GM21381 (cell line): ENCODE data around the gene CHRNA4.
"Not testable (repeated sequence)": the region's sequence is repeated elsewhere in the genome, so short reads cannot be mapped to it uniquely, and the experiment has no call there.

ENCODE experiments used
- ATAC-seq: cut with Tn5 transposase; IDR thresholded peaks from one replicate; pipeline ENCODE4 v1.9.1; 2021; ENCODE audit warnings: mild to moderate bottlenecking, moderate library complexity; ENCODE audit not compliant: unreplicated experiment

The CHRNA4 gene

DNA sequence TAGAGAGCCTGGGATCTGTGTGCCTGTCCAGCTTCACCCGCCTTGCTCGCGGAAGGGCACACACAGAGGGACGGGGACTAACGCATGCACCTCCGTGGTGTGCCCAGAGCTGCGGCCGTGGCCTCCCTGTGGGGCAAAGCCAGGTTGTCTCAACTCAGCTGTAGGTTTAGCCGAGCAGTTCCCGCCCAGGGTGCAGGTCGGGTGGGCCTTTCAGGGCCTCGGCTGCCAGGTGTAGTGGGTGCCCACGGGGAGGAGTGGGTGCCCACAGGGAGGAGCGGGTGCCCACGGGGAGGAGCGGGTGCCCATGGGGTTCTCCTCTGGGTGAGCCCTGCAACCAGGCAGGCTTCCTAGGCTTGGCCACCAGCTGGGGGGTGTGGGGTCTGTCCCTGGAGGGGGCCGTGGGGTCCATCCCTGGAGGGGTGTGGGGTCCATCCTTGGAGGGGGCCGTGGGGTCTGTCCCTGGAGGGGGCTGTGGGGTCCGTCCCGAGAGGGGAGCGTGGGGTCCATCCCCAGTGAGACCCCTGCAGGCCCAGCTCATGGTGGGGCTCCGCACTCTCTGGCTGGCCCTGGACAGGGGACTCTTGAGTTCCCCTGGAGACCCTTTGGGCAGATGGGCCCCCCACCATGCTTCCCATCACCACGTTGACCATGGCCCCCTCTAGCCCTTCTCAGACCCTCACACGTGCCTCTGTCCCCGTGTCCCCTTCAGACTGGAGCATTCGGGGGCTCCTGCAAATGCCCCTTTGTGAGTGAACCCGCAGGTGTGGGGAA lies 37.8 kb upstream of the CHRNA4 start:
- ATAC-seq: no peak

DNA sequence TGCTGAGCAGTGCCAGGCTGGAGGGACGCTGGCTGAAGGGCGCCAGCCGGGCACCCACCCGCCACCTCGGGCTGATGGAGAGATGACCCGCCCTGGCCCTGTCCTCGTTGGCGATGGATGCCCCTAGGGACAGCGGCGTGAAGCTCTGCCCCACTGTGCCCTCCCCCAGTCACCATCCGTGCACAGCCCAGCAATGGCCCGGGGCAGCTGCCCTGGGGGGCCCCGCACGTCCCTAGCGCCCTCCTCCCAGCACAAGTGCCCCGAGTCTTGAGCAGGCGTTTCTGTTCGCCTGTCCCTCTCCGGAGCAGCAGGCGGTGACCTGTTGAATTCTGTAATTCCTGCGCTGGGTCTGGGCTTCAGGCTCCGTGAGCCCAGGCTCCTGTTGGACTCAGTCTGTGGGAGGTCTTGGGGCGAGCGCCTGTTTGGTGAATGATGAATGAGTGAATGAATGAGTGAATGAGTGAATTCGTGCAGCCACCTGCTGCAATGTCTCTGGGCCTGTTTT lies 36.8 kb upstream of the CHRNA4 start:
- ATAC-seq: no peak

DNA sequence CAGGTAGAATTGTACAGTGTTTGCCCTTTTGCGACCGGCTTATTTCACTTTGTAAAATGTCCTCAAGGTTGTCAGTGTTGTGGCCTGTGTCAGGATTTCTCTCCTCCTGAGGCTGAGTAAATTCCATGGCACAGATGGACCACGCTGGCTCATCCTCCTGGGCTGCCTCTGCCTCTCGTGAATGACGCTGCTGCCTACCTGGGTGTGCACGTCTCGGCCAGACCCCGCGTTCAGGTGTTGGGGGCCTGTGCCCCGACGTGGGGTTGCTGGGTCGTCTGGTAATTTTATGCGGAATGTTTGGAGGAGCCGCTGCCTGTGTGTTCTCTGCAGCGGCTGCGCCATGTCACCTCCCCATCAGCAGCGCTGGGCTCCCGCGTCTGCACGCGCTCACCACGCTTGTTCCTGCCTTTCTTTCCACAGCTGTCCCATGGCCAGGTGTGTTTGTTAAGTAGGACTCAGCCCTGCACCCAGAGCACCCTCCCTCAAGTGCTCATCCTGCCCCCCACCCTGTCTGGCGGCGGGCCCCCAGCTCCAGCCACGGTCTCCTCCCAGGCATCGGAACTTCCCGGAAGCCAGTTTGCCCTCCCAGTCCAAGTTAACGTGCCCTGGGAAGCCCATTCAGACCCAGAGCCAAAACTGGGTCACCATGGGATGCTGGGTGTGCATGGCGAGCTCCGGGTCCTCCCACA lies 36.1 kb upstream of the CHRNA4 start:
- no peak for ATAC-seq

DNA sequence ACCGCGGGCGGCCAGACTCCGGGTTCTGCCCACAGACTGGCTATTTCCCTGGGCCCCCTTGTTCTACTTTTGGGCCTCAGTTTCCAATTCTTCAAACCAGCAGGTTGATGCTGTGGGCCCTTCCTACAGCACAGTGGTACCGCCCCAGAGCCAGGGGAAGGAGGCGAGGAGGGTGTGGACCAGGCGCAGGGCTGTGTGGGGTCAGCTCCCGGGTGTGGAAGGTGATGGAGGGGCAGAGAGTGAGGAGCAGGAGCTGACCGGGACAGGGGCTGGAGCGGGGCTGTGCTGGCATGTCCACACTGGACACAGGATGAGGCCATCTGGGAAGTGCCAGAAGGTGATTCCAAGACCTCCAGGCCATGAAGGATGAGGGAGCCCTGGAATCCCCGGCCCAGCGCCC lies 35.2 kb upstream of the CHRNA4 start:
- no peak for ATAC-seq

DNA sequence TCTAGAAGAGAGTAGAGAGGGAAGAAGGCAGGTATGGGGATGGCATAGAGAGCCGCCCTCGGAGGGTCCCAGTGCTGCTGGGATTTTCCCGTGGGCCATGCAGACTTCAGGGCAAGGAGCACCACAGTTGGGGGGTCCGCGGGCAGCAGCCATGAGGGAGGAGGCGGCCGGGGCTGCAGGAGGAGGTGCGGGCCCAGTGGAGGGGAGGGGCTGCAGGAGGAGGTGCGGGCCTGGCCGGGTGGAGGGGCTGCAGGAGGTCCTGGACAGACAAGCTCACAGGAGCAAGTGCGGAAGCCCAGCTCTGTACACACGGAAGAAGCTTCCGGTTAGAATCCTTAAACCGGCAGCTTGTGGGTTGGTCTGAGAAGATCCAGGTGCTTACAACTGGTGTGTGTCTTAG lies 34.6 kb upstream of the CHRNA4 start:
- no peak for ATAC-seq

DNA sequence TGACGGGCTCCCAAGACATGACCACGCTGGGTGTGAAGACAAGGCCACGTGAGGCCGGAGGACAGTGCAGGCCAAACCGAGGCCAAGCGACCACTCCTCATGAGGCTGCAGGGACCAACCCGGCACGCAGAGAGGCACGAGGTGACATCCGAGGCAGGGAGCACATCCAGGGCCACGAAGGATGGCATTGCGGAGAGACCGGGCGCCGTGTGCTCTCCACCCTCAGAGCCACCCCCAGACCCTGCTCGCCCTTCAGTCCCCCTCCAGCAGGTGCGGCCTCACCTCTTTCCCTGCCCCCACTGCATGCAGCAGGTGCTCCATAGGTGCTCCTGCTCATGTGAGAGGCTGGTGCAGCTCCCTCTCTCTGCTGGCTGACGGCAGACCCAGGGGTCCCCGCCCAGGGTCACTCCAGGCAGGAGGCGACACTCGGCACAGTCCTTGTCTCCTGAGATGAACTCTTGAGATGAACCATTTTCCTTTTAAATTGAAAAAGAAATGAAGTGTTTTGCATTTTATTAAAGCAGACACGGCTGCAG lies 33.8 kb upstream of the CHRNA4 start:
- ATAC-seq: no peak

DNA sequence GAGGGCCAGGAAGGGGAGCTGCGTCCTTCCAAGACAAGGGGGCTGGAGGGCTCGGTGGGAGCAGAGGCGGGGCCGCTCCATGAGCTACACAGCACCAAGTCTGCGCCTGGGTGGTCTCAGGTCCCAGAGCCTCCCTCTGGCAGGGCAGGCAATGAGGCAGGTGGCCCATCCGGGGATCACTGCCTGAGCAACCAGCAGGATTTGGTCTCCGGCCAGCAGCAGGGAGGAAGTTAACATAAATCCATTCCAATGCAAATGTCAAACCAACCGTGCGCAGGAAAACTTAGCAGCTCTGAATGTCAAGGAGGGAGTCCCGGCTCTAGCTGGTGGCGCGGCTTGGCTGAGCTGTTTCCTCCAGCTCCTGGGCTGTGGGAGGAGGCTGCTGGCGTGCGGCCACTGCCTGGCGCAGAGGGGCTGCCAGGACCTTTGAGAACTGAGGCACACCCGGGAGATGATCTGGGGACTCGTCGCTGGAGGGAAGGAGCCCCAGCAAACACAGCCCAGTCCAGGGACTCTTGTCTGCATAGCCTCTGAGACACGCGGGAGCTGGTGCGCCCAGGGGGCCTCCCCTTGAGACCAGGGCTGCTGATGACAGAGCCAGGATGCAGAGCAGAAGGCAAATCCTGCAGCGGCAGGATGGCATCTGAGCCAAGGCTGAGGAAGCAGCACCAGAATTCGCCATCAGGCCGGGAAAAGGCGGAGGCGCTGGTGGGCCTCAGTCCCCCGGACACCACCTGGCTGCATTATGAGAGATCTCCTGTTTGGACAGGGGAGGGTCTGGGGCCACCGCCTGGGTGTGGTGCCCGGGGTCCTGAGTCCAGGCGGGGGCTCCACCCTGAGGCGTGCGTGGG lies 33.1 kb upstream of the CHRNA4 start:
- ATAC-seq: no peak

DNA sequence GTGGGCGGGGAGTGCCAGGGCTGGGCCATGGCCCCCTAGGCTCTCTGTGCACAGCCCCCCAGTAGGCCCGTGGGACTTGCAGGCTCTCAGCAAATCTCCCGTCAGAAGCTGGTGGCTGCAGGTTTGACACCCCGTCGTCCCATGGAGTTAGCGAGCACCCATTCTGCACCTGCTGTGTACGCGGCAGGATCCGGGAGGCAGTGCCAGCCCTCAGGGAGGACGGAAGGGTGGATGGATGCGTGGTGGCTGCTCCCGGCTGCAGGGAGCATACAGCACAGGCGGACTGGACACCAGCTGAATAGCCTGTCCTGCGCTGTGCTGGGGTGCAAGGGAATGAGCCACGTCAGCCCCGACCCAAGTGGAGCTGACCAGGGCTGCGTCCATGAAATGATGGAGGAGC lies 32.4 kb upstream of the CHRNA4 start:
- ATAC-seq: no peak

DNA sequence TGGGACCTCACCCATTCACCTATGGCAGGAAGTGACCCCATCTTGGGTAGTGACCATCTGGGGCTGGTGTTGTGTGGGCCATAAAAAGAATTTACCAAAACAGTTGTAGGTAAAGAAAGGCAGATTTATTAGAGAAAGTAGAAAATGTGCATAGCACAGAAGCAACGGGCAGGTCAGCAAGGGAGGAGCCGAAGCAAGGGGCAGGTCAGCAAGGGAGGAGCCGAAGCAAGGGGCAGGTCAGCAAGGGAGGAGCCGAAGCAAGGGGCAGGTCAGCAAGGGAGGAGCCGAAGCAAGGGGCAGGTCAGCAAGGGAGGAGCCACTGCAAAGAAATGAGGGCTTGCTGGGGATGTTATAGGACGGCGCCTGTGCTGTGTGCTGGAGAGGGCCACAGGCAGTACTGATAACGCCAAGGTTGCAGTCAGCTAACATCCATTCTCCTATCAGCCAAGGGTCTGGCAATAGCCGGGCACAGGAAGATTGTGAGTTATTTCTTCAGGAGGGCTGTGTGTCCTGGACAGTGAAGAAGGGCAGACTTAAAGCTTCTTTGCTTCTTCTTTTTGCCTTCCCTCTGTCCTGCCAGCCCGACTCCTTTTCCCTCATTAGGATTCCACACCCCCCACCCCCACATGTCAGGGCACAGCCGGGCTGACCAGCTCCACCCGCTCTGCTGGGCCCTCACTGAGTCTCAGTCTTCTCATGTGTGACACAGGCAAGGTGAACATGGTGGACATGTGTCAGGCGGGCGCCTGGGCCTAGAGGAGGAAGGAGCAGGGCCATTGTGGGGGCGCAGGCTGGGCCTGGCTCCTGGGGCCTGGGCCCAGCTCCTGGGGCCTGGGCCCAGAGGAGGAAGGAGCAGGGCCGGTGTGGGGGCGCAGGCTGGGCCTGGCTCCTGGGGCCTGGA lies 31.6 kb upstream of the CHRNA4 start:
- ATAC-seq: no peak

DNA sequence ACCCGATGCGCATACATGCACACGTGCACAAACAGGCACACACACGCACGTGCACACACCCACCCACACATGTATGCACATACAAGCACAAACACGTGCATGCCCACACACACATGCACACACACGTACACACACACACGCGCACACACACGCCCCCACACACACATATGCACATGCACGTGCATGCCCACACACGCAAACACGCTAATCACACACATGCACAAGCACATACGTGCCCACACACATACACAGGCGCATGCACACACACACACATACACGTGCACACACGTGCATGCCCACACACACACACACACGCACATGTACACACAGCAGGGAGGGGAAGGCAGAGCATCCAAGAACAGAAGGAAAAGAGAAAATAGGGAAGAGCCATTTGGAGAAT lies 26.8 kb upstream of the CHRNA4 start:
- ATAC-seq: no peak

DNA sequence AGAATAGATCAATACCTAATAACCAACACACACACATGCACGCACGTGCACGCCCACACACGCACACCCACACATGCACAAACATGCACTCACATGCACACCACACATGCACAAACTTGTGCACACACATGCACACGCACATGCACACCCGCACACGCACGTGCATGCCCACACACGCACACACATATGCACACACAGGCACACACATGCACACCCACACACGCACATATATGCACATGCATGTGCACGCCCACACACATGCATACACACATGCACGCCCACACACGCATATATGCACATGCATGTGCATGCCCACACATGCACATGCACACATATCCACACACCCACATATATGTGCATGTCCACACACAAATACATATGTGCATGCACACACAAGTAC lies 26.2 kb upstream of the CHRNA4 start:
- no peak for ATAC-seq

DNA sequence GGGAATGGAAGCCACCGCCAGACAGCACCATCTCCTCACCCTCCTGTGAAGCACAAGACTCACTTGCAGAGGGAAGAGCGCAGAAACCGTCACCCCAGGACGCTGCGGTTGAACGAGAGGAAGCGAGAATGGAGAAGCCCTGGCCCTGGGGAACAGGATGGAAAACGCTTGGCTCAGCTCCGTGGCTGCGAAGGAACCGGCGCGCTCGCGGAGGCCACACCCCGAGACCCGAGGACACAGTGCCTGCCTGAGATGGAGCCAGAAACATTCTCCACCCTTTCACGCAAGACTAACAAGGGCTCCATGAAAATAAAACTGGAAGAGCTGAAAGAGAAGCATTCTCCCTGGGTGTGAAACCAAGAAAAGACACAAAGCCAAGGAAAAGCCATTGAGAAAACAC lies 25.3 kb upstream of the CHRNA4 start:
- no peak for ATAC-seq

DNA sequence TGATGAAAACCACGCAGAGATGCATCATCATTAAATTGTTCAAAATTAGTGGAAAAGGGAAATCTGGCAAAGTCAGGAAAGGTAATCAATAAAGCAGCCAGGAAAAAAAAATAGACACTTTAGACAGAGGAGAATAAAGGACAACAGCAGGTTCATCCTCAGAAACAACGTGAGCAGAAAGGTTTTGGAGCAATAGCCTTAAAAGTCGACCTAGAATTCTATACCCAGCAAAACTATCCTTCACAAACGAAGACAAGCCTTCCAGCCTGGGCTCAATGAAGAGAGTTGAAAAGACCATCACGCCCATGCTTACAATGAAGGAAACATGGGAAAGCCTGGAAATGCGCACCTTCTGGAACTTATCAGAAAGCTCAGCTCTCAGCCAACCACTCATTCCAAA lies 24.7 kb upstream of the CHRNA4 start:
- ATAC-seq: no peak

DNA sequence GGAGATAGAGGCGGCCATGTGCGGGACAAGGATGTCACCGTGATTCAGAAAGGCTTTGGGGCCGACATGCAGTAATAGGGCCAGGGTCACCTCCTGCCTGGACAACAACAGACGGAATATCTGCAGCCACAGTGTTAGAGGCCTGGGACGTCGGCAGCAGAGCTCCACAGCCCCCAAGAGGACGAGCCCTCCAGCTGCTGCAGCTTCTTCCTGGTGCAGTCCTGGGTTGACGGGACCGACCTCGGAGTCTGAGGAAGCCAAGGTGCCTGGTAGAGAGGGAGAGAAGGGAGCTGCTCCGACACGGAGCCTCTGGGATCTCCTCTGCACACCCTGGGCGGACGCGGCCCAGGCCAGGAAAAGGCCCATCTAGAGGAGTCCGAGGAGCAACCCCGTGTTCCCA lies 23.2 kb upstream of the CHRNA4 start:
- ATAC-seq: no peak

DNA sequence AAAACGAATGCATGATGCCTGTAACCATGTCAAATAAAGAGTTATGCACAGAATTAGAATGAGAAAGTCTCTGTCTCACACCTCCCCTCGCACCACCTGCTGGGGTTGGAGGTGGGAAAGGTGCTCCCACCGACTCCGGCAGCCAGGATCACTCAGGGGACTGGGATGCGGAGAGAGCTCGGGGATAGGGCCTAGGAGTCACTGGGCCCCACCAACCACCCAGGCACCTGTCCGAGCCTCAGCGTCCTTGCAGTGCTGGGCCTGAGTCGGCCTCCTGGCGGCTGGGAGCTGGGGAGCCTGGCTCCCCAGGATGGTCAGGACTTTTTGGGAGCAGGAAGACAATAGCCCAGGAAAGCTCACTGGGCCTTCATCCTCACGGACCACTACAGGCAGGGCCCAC lies 22.4 kb upstream of the CHRNA4 start:
- ATAC-seq: no peak

DNA sequence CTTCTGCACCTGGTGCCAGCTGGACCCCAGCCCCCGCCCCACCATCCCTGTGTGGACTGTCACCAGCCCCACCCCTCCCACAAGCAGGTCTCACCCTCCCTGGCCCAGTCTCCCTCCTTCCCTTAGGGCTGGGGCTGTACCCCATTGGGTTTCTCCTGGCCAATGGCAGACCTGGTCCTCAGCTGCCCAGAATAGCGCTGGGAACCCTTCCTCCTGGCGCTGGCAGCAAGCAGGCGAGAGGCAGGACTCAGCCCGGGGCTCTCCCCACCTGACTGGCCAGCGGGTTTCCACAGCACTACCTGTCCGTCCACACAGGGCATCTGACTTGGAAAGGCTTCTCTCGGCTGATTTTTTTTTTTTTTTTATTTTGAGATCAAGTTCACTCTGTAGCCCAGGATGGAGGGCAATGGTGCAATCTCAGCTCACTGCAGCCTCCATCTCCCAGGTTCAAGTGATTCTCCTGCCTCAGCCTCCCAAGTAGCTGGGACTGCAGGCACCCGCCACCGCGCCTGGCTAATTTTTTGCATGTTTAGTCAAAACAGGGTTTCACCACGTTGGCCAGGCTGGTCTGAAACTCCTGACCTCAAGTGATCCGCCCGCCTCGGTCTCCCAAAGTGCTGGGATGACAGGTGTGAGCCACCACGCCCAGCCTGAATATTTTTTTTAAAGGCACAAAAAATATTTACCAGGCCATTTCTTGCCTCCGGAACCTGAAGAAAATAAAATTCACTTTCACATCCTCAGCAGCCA lies 21.6 kb upstream of the CHRNA4 start:
- no peak for ATAC-seq

DNA sequence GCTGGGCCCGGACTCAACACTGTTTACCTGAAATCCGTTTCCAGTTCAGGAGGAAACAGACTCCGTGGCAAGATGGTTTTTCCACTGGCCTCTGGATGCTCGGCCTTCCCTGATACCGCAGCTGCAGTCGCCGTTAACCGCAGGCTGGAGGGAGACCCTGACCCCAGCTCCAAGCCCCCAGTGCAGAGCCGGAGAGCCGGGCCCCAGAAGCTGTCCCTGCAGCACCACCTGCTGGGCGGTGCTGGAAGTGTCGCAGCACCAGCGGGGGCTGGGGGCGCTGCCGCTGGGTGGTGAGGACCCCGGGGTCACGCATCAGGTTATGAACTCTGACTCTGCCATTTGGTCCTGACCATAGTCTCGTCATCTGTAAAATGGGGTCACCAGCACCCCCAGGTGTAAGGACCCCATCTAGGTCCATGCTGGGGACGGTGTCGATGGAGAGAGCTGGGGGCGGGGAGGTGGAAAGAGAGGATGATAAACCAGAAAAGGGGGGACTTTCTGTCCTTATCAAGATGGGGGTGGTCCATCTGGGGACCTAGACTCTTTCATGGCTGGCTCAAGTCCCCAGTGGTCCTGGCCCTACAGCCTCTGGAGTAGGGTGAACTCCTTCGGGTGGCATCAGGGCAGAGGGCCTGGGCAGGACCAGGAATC lies 20.8 kb upstream of the CHRNA4 start:
- no peak for ATAC-seq

DNA sequence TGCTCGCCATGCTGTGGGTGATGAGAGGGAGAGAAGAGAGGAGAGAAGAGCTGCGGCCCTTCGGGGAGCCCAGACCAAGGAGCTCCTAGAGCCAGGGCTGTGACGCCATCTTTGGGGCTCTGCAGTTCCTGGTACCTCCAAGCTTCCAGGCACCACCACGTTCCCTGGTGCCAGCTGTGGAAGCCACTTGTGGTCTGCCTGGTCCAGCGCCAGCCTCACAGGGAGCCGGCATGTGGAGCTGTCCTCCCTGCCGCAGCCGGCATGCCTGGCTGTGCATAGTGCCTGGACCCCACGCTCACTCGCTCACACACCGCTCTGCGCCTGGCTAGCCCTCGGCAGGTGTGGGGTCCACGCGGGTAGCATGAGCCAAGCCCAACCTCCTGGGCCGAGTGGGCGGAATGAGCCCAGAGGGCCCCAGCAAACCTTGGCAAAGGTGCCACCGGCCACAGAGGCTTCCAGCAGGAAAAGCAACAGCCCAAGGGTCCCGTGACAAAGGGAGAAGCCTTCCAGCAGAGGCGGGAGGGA lies 19.3 kb upstream of the CHRNA4 start:
- no peak for ATAC-seq

DNA sequence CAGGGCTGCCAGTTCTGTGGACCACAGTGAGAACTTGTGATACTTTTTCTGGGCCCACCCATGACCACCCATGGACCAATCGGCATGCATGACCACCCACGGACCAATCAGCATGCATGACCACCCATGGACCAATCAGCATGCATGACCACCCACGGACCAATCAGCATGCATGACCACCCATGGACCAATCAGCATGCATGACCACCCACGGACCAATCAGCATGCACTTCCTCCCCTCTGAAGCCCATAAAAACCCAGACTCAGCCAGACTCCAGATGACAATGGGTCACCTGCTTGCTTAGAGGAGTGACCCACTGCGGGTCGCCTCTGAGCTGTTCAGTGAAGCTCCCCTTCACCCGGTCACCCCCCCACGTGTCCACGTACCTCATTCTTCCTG lies 18.7 kb upstream of the CHRNA4 start:
- ATAC-seq: not testable (repeated sequence)
